HT-29 (cell line): ENCODE data around the gene FAM131B. TPM values are rescaled to one million over a fixed set of nuclear protein-coding genes. Genes with fewer than 3 reads are reported as not detected.

Experiments used
- DNase-seq: peaks from one replicate; pipeline ENCODE4 v3.0.0-alpha.2; 2015; ENCODE audit warnings: low spot score
- small RNA-seq: library from RNA; depleted of rRNA; stranded (forward); fragments of <200 nt; gene quantifications from one replicate; pipeline ENCODE3, GENCODE V24; 2014
- total RNA-seq: library from RNA; depleted of rRNA; stranded (reverse); fragments of >200 nt; shearing (Covaris generic); gene quantifications from 2 replicates; pipeline ENCODE4 v1.2.3, GENCODE V29; 2014; rRNA removed

Gene FAM131B
- total RNA-seq, 1 experiment from 2014 or later = 17.6 TPM

DNA sequence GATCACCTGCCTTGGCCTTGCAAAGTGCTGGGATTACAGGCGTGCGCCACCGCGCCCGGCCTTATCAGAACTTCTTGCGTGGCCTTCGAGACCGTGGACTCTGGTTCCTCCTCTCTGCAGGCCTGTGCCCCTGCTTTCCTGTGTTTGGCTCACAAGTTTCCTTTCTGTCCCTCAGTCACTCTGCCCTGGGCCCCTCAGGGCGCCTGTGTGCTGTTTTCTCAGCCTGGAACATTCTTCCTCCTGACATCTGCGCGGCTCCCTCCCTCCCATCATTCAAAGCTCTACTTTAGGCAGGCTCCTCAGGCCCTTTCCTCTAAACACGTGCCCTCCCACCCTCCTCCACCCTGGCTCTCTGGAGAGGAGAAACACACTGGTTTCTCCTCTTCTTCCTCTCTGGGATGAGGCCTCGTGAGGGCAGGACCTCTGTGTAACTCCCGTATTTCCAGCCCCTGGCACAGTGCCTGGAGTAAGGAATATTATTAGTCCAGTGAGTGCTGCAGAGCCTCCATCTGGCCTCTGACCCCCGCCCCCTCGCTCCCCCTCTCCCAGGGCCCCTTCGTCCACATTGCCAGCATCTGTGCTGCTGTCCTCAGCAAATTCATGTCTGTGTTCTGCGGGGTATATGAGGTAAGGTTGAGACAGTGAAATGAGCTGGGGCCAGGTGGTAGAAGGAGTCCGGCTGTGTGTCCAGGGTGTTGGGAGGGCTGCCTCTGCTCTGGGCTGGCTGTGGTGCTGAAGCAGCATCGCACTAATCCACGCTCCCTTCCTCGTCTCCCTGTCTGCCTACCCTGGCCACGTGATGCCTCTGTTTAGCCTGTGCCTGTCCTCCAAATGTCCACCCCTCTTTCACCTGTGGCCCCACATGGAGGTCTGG is 39.5 kb downstream of the FAM131B start:
- no peak for DNase-seq

DNA sequence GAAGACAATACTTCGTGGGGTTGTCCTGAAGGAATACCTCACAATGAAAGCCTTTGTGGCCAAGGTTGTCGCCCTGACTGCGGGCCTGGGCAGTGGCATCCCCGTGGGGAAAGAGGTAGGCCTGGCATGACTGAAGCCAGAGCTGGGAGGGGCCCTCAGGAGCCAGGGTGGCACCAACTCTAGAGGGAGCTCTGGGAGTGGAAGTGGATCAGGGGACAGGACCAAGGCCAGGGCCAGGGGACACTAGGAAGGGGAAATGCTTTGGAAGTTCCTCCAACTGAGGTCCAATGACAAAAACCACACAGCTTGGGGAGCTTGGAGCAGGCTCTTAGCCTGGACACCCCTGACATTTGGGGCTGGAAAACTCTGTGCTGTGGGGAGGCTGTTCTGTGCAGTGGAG is 40.8 kb downstream of the FAM131B start:
- peak; percentile 75 for DNase-seq

DNA sequence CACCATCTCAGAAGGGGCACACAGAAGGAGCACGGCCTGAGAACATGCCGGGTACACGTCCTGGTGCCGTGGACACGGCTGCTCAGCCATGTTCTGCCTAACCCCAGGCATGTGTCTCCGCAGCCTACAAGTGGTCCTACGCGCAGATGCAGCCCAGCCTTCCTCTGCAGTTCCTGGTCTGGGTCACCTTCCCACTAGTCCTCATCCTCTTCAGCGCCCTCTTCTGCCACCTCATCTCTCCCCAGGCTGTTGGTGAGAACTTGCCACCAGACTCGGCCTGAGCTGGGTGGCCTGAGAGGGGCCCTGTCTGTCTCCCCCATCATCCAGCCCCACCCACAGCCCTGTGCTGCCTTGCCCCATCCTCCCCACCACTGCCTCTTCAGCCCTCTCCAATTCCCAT is 41.3 kb downstream of the FAM131B start:
- DNase-seq = no peak

DNA sequence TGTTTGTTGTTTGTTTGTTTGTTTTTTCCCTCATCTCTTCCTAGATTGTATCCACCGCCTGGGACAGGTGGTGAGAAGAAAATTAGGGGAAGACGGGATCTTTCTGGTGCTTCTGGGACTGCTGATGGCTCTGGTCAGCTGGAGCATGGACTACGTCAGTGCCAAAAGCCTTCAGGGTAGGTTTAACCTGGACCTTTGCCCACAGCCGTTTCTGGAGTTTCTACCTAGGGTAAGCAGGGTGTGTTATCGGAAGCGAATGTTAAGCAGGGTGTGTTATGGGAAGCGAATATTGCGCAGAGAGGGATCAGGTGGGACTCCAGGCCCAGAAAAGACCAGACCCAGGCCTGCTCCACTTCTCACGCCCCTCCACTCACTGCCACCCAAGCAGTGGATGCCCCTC is 41.9 kb downstream of the FAM131B start:
- no peak for DNase-seq

DNA sequence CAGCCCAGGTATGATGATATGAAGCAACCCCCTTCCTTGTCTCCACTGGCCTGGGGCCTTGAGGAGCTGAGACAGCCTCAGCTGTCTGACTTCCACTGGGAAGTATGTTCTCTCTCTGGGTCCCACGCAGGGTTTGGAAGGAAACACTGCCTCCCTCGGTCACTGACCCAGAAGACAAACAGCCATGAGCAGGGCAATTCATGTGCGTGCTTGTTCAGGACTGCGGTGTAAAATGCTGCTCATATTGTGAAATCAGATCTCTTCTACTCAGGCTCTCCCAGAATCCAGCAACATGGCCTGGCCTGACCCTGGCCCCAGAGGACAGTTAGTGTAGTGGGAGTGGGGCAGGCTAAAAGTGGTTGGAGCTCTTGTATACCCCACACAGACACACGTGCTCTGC is 43.9 kb downstream of the FAM131B start:
- DNase-seq = no peak

DNA sequence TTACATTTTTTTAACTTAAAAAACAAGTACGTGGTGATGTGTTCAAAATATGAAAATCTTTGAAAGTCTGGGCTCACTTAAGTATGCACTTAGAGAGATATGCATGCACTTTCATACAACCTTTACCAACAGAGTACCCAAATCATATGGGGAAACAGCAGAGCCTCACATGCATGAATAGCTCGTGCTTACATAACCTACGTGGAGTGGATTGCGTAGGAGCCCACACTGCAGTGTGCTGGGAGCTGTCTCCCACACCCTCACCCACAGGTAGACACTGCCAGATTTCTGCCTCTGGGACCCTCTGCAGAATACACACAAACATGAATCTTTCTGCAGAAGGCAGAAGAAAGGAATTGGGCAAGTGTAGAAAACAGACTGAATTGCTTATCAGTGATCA is 46.0 kb downstream of the FAM131B start:
- DNase-seq = no peak

DNA sequence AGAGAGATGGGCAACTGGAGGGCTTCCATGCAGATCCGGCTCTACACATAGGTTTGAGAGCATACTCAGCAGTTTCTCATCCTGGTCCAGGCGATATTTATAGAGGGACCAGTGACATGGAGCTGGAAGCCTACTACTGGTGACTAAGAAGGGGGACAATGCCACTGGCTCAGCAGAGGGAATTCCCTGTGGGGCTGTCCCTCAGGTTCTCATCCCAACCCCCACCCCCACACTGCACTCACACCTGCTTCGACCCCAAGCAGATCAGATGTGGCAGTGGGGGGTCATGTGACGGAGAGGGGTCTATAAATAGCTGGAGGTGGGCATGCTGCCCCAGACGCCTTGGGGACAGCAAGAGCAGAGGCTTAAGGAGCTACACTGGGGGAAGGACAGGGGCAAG is 46.7 kb downstream of the FAM131B start, which contains the start of gene CLCN1:
CLCN1 (plus strand) TSS at position 336 of the 400 bp plus-strand sequence. CDS start 102 bp downstream, outside the sequence.
- no peak for DNase-seq

DNA sequence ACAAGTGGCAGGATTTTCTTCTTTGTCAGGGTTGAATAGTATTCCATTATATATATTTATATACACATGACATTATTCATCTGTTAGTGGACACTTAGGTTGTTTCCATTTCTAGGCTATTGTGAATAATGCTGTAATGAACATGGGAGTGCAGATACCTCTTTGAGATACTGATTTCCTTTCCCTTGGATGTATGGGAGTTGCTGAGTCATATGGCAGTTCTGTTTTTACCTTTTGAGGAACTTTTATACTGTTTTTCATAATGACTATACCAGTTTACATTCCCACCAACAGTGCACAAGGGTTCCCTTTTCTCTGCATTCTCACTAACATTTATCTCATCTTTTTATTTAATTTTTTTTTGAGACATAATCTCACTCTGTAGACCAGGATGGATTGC is 48.4 kb downstream of the FAM131B start:
- DNase-seq = no peak

DNA sequence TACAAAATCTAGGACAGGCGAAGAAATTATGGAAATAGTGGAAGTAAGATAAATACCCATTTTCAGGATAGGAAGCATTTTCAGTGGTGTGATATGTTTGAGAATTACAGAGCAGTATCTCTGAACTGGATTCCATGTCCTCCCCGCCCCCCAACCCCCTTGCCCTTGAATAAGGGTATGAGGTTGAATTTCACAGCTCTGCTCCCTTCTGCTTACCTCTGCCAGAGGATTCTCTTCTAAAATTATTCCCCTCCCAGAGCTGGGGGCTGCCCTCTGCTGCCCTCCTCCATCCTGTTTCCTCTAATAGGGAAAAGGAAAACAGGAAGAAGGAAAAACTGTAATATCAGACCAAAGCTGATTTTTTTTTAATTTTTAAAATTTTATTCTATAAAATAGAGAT is 53.9 kb downstream of the FAM131B start:
- DNase-seq = no peak

DNA sequence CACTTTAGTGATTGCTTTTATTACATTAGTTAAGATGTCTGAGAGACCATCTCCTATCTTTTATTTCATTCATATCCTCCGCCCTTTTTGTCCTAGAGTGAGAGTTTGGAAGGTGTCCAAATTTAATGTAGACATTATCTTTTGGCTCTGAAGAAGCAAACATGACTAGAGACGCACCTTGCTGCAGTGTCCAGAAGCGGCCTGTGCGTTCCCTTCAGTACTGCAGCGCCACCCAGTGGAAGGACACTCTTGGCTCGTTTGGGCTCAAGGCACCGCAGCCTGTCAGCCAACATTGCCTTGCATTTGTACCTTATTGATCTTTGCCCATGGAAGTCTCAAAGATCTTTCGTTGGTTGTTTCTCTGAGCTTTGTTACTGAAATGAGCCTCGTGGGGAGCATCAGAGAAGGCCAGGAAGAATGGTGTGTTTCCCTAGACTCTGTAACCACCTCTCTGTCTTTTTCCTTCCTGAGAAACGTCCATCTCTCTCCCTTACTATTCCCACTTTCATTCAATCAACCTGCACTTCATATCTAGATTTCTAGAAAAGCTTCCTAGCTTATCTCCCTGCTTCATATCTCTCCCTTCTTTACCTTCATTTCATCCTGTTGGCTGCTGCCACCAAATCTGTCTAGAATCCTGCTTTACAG is 57.0 kb downstream of the FAM131B start:
- DNase-seq = peak; percentile 98

DNA sequence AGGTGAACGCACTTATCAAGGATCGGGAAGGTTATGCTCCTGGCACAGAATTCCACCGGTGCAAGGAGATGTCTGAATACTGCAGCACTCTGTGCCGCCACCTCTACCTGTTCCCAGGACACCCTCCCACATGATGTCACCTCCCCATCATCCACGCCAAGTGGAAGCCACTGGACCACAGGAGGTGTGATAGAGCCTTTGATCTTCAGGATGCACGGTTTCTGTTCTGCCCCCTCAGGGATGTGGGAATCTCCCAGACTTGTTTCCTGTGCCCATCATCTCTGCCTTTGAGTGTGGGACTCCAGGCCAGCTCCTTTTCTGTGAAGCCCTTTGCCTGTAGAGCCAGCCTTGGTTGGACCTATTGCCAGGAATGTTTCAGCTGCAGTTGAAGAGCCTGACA is 57.6 kb downstream of the FAM131B start:
- DNase-seq = no peak

DNA sequence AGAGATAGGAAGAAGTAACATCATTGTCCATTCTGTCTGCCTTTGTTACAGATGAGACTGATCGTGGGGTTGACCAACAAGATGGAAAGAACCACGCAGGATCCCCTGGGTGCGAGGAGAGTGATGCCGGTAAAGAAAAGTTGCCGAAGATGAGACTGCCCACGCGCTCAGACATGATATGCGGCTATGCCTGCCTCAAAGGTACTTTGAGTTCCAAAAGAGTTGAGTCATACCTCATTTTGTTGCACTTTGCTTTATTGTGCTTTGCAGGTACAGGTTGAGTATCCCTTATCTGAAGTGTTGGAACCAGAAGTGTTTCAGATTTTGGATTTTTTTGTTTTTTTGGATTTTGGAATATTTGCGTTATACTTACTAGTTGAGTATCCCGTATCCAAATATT is 58.8 kb downstream of the FAM131B start:
- DNase-seq = no peak

Small RNA genes within 50 kb of the gene (small RNA-seq; reads per million reads assigned to genes)
- gene MIR6892 = 0.29 reads per million

Other genes starting within 250 kb of the FAM131B start
- gene PIP, start 230.6 kb downstream of the FAM131B start, total RNA-seq = not detected in 2 replicates
- not detected in 2 replicates for gene TAS2R39, start 179.3 kb downstream of the FAM131B start, total RNA-seq
- not detected in 2 replicates for gene TAS2R40, start 140.7 kb downstream of the FAM131B start, total RNA-seq
- 298 and 301 TPM in 2 replicates for gene GSTK1, start 99.3 kb downstream of the FAM131B start, total RNA-seq
- gene TMEM139, start 77.8 kb downstream of the FAM131B start, total RNA-seq = 53.9 and 79.7 TPM in 2 replicates
- gene CASP2, start 74.4 kb downstream of the FAM131B start, total RNA-seq = 26.6 and 27.7 TPM in 2 replicates
- gene CLCN1, start 46.6 kb downstream of the FAM131B start, total RNA-seq = 2.8 and 3.0 TPM in 2 replicates
- 116 and 148 TPM in 2 replicates for gene ZYX, start 18.6 kb upstream of the FAM131B start, total RNA-seq
- 54.3 and 65.6 TPM in 2 replicates for gene EPHA1, start 46.1 kb upstream of the FAM131B start, total RNA-seq
- not detected in 2 replicates for gene TAS2R60, start 80.7 kb upstream of the FAM131B start, total RNA-seq
- gene TAS2R41, start 115.2 kb upstream of the FAM131B start, total RNA-seq = not detected in 2 replicates
- 0.51 and 1.4 TPM in 2 replicates for gene CTAGE15, start 209.1 kb upstream of the FAM131B start, total RNA-seq